Measurements from ENCODE around the gene KLF15. TPM values are rescaled to one million over a fixed set of nuclear protein-coding genes. Genes with fewer than 3 reads are reported as not detected.

Gene KLF15
- total RNA-seq, 1 experiment from 2014 or later, result 14.7 TPM

GRCh38 chr3:126349611-126350501 is 7.4 kb downstream of the KLF15 start:
- CTCF ChIA-PET, result interaction anchor here (0.8 to 2.5 kb wide), 13 partner anchors 8 to 246 kb away, joined by 3 to 18 read pairs (median 4); partner anchors contain the start of gene KLF15
- Mint-ChIP-seq H3K4me1 (no peaks in the 10 kb centered on the region), H3K27me3 (ENCODE audit: low read depth) (no peaks in the 10 kb centered on the region), H3K4me3 (no peak overlapping the region), H3K9me3 (no peaks in the 10 kb centered on the region), H3K36me3 (peaks cover 2% of the 10 kb centered on the region; the same call in 1 of the 2 replicates), H3K27ac (no peak overlapping the region)
- peak; percentile 61 for ATAC-seq
- TF ChIP-seq ZNF281 (CRISPR knock-in tag; IDR thresholded peaks at IDR 0.05), result no peak
- no peak for TF ChIP-seq ZNF671 (CRISPR knock-in tag; IDR thresholded peaks at IDR 0.05)
- TF ChIP-seq RORB (CRISPR knock-in tag; IDR thresholded peaks at IDR 0.05), result no peak
- TF ChIP-seq PRRX2 (CRISPR knock-in tag; IDR thresholded peaks at IDR 0.05), result no peak
- TF ChIP-seq NR1H2 (CRISPR knock-in tag; IDR thresholded peaks at IDR 0.05), result no peak
- TF ChIP-seq USF1 (CRISPR knock-in tag; IDR thresholded peaks at IDR 0.05), result no peak
- no peak for TF ChIP-seq TCF7 (CRISPR knock-in tag; IDR thresholded peaks at IDR 0.05; ENCODE audit: low read depth)
- TF ChIP-seq ELF4 (CRISPR knock-in tag; IDR thresholded peaks at IDR 0.05; ENCODE audit: low read depth), result no peak
- no peak for TF ChIP-seq JUN (CRISPR knock-in tag; IDR thresholded peaks at IDR 0.05)
- no peak for TF ChIP-seq IRF1 (CRISPR knock-in tag; IDR thresholded peaks at IDR 0.05)
- TF ChIP-seq KAT7 (CRISPR knock-in tag; IDR thresholded peaks at IDR 0.05; ENCODE audit: borderline replicate concordance), result no peak
- TF ChIP-seq ZNF416 (CRISPR knock-in tag; IDR thresholded peaks at IDR 0.05), result no peak
- no peak for TF ChIP-seq ZNF532 (CRISPR knock-in tag; IDR thresholded peaks at IDR 0.05; ENCODE audit: borderline replicate concordance)
- TF ChIP-seq TP53 (CRISPR knock-in tag; IDR thresholded peaks at IDR 0.05), result no peak
- TF ChIP-seq SP1 (CRISPR knock-in tag; conservative IDR thresholded peaks at IDR 0.05), result no peak
- DNase-seq (ENCODE audit: low spot score), result peak; percentile 18
- POLR2A ChIA-PET, result interaction anchor here (1.1 kb wide), 1 partner anchor 135 kb away, joined by 3 read pairs; no protein-coding TSS in a partner anchor

- H3K4me1 Mint-ChIP-seq, result no peaks in the 10 kb centered on the region
- no peak for ATAC-seq
- H3K9me3 Mint-ChIP-seq, result no peaks in the 10 kb centered on the region
- H3K27ac Mint-ChIP-seq, result no peak overlapping the region
- ChIA-PET POLR2A (interaction anchor here (1.1 kb wide), 1 partner anchor 136 kb away, joined by 3 read pairs; no protein-coding TSS in a partner anchor), CTCF (interaction anchor here (0.8 to 2.5 kb wide), 13 partner anchors 8 to 245 kb away, joined by 3 to 18 read pairs (median 4); partner anchors contain the start of gene KLF15)
- DNase-seq (ENCODE audit: low spot score), result peak; percentile 2
- H3K36me3 Mint-ChIP-seq, result peaks cover 2% of the 10 kb centered on the region; the same call in 1 of the 2 replicates
- H3K27me3 Mint-ChIP-seq (ENCODE audit: low read depth), result no peaks in the 10 kb centered on the region
- H3K4me3 Mint-ChIP-seq, result no peak overlapping the region
- TF ChIP-seq ERG (CRISPR knock-in tag; IDR thresholded peaks at IDR 0.05) (no peak), USF1 (CRISPR knock-in tag; IDR thresholded peaks at IDR 0.05) (no peak), SMAD4 (CRISPR knock-in tag; IDR thresholded peaks at IDR 0.05) (no peak), ARID4B (CRISPR knock-in tag; IDR thresholded peaks at IDR 0.05; ENCODE audit: borderline replicate concordance) (no peak), ZNF232 (CRISPR knock-in tag; IDR thresholded peaks at IDR 0.05) (no peak)
Measured at GRCh38 chr3:126349071-126349470, 8.1 kb downstream of the KLF15 start.

All from WTC11 (cell line).